ENCODE results near the gene UBL4A. TPM values are rescaled to one million over a fixed set of nuclear protein-coding genes. Genes with fewer than 3 reads are reported as not detected.

The UBL4A gene
- total RNA-seq = 10 to 100 TPM; 14.7 to 36.3 (median 29.5) TPM

DNA sequence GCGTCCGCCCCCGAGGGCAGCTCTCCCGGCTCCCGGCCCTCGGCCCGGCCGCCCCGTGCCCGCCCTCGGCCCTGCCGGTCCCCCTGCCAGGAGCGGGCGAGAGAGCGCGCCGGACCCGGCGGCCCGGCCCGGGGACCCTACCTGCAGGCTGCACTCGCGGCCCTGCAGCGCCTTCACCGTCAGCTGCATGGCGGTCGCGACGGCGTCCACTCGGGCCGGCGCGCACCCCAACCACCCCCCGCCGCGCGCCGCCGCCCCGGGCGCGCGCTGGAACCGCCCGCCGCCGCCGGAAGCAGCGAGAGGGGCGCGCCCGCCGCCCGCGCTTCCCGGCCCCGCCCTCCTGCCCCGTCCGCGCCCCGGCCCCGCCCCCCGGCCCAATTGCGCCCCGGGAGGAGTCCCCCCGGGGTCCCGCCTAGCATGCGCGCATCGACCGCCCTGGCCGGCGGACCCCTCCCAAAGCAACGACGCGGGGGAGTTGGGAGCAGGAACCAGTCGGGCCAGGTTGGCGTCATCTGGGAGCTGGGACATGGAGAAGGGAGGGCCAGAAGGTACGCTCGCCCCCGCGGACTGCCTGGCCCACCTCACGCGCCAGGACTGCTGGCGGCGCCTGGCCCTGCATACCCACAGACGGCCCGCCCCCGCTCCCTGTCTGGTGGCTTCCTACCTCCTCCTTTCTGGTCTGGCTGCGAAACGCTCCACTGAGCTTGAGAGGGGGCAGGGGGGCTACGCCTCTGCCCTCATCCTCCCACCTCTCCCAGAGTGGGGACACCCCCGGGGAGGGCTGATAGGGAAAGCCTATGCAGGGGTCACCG lies at the start of gene UBL4A:
Gene UBL4A (minus strand): TSS at position 220 of the 812 bp plus-strand sequence. CDS start 31 bp downstream, at position 189.
- Histone ChIP-seq H3K27me3 (no peaks in the 10 kb centered on the region), H3K27ac (peak within 1 kb of the TSS; percentile 61 to 83), H3K4me1 (no peaks in the 10 kb centered on the region), H3K4me3 (peak within 1 kb of the TSS; percentile 37 to 48), H3K9me3 (no peaks in the 10 kb centered on the region), H3K36me3 (no peaks in the 10 kb centered on the region)
- DNase-seq = peak; percentile 74 to 76
- TF ChIP-seq, protein P1, sequence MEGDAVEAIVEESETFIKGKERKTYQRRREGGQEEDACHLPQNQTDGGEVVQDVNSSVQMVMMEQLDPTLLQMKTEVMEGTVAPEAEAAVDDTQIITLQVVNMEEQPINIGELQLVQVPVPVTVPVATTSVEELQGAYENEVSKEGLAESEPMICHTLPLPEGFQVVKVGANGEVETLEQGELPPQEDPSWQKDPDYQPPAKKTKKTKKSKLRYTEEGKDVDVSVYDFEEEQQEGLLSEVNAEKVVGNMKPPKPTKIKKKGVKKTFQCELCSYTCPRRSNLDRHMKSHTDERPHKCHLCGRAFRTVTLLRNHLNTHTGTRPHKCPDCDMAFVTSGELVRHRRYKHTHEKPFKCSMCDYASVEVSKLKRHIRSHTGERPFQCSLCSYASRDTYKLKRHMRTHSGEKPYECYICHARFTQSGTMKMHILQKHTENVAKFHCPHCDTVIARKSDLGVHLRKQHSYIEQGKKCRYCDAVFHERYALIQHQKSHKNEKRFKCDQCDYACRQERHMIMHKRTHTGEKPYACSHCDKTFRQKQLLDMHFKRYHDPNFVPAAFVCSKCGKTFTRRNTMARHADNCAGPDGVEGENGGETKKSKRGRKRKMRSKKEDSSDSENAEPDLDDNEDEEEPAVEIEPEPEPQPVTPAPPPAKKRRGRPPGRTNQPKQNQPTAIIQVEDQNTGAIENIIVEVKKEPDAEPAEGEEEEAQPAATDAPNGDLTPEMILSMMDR (IDR thresholded peaks at IDR 0.05) = peak in 2 of 4 experiments; percentile 4 to 10
- TF ChIP-seq POLR2A (IDR thresholded peaks at IDR 0.05) = no peak
- intact Hi-C loops (cut with DNase I; ENCODE audit: low total_unique reads) = no loop called here

- Histone ChIP-seq H3K9me3 (no peaks in the 10 kb centered on the region), H3K4me3 (no peak overlapping the region), H3K36me3 (no peaks in the 10 kb centered on the region), H3K27me3 (no peaks in the 10 kb centered on the region), H3K4me1 (no peaks in the 10 kb centered on the region), H3K27ac (no peak overlapping the region)
- TF ChIP-seq, protein P1 (IDR thresholded peaks at IDR 0.05) = no peak
- no peak for TF ChIP-seq POLR2A (IDR thresholded peaks at IDR 0.05)
- no peak for DNase-seq
- intact Hi-C loops (cut with DNase I; ENCODE audit: low total_unique reads) = no loop called here
Observed at GRCh38 chrX:154535892-154536291, 49.5 kb upstream of the UBL4A start.

- TF ChIP-seq, protein P1 (IDR thresholded peaks at IDR 0.05) = peak; percentile 94 to 100 (median 99)
- TF ChIP-seq POLR2A (IDR thresholded peaks at IDR 0.05) = peak in 1 of 2 donors; percentile 49
- Histone ChIP-seq H3K27ac (peak overlapping the region; percentile 66 to 73), H3K4me3 (no peak overlapping the region), H3K27me3 (no peaks in the 10 kb centered on the region), H3K4me1 (no peaks in the 10 kb centered on the region), H3K9me3 (no peaks in the 10 kb centered on the region), H3K36me3 (no peaks in the 10 kb centered on the region)
- intact Hi-C loops (cut with DNase I; ENCODE audit: low total_unique reads) = no loop called here
- peak; percentile 88 to 89 for DNase-seq
Observed at GRCh38 chrX:154534526-154535322, 48.3 kb upstream of the UBL4A start.

DNA sequence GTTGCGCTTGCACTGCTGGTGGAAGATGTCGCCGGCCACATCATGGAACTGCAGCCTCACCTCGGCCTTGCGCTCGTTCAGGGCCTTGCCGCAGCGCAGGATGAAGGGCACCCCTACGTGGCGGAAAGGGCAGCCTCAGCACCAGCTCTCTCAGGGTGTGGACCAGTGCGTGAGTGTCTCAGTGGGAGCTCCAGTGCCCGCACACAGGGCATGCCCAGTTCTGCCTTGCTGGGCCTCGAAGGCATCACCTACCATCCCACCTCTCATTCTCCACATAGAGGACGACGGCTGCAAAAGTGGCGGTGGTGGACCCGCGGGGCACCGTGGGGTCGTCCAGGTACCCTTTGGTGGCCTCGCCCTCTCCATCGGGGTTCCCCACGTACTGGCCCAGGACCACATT lies 46.3 kb upstream of the UBL4A start:
- no peaks in the 10 kb centered on the region for H3K36me3 ChIP-seq
- intact Hi-C loops (cut with DNase I; ENCODE audit: low total_unique reads) = no loop called here
- no peak for TF ChIP-seq POLR2A (IDR thresholded peaks at IDR 0.05)
- TF ChIP-seq, protein P1 (IDR thresholded peaks at IDR 0.05) = no peak
- no peak overlapping the region for H3K27ac ChIP-seq
- no peaks in the 10 kb centered on the region for H3K27me3 ChIP-seq
- no peaks in the 10 kb centered on the region for H3K4me1 ChIP-seq
- H3K4me3 ChIP-seq = no peak overlapping the region
- H3K9me3 ChIP-seq = no peaks in the 10 kb centered on the region
- no peak for DNase-seq

GRCh38 chrX:154531626-154532025 lies 45.2 kb upstream of the UBL4A start:
- Histone ChIP-seq H3K36me3 (no peaks in the 10 kb centered on the region), H3K4me3 (no peak overlapping the region), H3K27ac (peak overlapping the region; percentile 5 to 44), H3K4me1 (no peaks in the 10 kb centered on the region), H3K27me3 (no peaks in the 10 kb centered on the region), H3K9me3 (no peaks in the 10 kb centered on the region)
- intact Hi-C loops (cut with DNase I; ENCODE audit: low total_unique reads) = no loop called here
- no peak for DNase-seq
- no peak for TF ChIP-seq POLR2A (IDR thresholded peaks at IDR 0.05)
- TF ChIP-seq, protein P1 (IDR thresholded peaks at IDR 0.05) = no peak

Measured in uterus (tissue), 4 donors.